ENCODE results near the gene ATP2C1.

The ATP2C1 gene

GRCh38 chr3:131053043-131053859, 159.4 kb downstream of the ATP2C1 start:
- DNase-seq = no peak

Measured in amniotic stem cell (primary cell).